Measurements from ENCODE around the gene DAPK1. TPM values are rescaled to one million over a fixed set of nuclear protein-coding genes. Genes with fewer than 3 reads are reported as not detected.

Gene DAPK1
- total RNA-seq, 1 donor from 2014 or later: 168 TPM

Other genes with a start within 250 kb of the DAPK1 start
- 146 TPM for gene CTSL, start 228.3 kb downstream of the DAPK1 start, total RNA-seq

Data from upper lobe of right lung (tissue), 1 donor.